ENCODE results near the gene SLC2A4RG. TPM values are rescaled to one million over a fixed set of nuclear protein-coding genes. Genes with fewer than 3 reads are reported as not detected.

SLC2A4RG gene, protein sequence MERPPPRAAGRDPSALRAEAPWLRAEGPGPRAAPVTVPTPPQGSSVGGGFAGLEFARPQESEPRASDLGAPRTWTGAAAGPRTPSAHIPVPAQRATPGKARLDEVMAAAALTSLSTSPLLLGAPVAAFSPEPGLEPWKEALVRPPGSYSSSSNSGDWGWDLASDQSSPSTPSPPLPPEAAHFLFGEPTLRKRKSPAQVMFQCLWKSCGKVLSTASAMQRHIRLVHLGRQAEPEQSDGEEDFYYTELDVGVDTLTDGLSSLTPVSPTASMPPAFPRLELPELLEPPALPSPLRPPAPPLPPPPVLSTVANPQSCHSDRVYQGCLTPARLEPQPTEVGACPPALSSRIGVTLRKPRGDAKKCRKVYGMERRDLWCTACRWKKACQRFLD
- total RNA-seq = 10 to 100 TPM; 42.7 to 69.1 (median 50.1) TPM
- 39.2 TPM for polyA plus RNA-seq
- long read RNA-seq, donor 1, transcript SLC2A4RG-201 (8 exons, 1,731 nt) = major isoform, 81 of 102 reads
- long read RNA-seq, donor 1, partial matches to known transcripts = 12 of 102 reads
- long read RNA-seq, donor 1, other reads (novel, unspliced or antisense) = 6 of 102 reads
- long read RNA-seq, donor 2, transcript SLC2A4RG-201 (8 exons, 1,731 nt) = major isoform, 59 of 83 reads
- long read RNA-seq, donor 2, partial matches to known transcripts = 7 of 83 reads
- long read RNA-seq, donor 2, other reads (novel, unspliced or antisense) = 16 of 83 reads
- long read RNA-seq, donor 3, partial matches to known transcripts = 10 of 16 reads
- long read RNA-seq, donor 3, other reads (novel, unspliced or antisense) = 2 of 16 reads
- long read RNA-seq, donor 4, transcript SLC2A4RG-201 (8 exons, 1,731 nt) = major isoform, 61 of 80 reads
- long read RNA-seq, donor 4, partial matches to known transcripts = 8 of 80 reads
- long read RNA-seq, donor 4, other reads (novel, unspliced or antisense) = 11 of 80 reads

DNA sequence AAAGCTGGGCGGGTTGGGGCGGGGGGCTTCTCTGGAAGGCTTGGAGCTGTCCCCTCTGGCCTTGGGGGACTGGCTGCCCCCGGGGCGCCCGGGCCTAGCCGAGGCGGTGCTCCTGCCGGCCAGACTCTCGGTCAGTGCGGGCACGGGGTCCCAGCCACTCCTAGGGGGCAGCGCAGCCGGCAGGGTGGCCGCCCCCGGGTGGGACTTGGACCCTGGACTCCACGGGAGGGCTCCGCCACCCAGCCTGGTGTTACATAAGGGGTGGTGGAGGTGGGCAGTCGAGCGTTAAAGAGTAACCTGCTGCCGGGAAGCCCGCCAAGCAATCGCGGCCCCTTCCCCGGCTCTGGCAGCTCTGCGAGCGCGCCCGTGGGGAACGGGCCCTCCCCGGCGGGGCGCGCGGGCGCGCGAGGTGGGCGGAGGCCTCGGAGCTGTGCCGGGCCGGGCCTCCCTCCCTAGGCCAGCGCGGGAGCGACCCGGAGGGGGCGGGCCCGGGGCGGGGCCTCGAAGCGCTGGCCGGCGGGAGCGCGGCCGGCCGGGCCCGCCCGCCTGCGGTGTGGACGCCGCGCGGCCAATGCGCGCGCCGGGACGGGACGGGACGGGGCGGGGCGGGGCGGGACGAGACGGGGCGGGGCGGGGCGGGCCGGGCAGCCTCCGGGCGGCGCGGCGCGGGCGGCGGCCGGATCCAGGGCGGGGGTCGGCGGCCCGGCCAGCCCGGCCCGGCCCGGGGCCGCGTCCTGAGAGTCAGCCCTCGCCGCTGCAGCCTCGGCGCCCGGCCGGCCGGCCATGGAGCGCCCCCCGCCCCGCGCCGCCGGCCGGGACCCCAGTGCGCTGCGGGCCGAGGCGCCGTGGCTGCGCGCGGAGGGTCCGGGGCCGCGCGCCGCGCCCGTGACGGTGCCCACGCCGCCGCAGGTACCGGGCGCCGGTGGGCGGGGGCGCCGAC is at the start of gene SLC2A4RG:
TSS of gene SLC2A4RG (plus strand) at position 647 of the 940 bp plus-strand sequence. CDS start at position 784, 137 bp downstream.
- no peaks in the 10 kb centered on the region for H3K27me3 ChIP-seq (ENCODE audit: control insufficient read depth, insufficient read depth)
- H3K27ac ChIP-seq (ENCODE audit: low read length) = peak within 1 kb of the TSS; percentile 83
- H3K4me1 ChIP-seq (ENCODE audit: control insufficient read depth, insufficient read depth, low read length) = peaks cover 5% of the 10 kb centered on the region
- 1% methylated on average over 134 of the region's 136 CpGs for WGBS
- DNase-seq (peak; percentile 86 to 94 (median 93)), ATAC-seq (peak; percentile 60 to 70)
- intact Hi-C loops (cut with DNase I) = loop anchor here in 1 of 4 donors (10.0 kb wide), 1 partner anchor 95 kb away; no protein-coding TSS in a partner anchor
- no peaks in the 10 kb centered on the region for H3K9me3 ChIP-seq (ENCODE audit: control insufficient read depth, low read length)
- peak within 1 kb of the TSS; percentile 87 for H3K4me3 ChIP-seq (ENCODE audit: low read length)

DNA sequence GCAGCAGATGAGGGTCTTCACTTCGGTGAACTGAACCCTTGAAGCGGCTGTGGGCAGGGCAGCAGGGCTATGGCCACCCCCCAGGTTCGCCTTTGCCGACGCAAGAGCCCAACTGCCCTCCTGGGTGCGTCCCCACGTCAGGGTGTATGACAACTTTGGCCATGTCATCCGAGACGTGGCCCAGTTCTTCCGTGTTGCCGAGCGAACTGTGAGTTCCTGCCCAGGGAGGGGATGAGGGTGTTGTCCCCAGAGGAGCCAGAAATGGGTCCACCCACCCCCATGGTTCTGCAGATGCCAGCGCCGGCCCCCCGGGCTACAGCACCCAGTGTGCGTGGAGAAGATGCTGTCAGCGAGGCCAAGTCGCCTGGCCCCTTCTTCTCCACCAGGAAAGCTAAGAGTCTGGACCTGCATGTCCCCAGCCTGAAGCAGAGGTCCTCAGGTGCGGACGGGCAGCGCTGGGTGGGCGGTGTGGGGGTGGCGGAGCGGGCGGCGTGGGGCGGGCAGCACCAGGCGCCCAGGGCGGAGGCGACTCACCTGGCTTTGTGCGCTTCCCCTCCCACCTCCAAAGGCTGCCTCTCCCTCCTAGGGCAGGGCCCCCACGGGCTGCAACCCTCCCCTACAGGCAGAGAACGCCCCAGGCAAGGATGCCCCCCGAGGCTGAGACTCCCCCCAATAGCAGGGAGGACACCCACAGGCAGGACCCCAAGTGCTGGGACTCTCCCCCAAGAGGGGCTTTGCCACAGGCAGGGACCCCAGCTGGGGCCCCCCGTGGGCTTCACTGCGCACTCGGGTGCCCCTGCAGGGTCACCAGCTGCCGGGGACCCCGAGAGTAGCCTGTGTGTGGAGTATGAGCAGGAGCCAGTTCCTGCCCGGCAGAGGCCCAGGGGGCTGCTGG is 49.3 kb upstream of the SLC2A4RG start:
- no peaks in the 10 kb centered on the region for H3K27me3 ChIP-seq (ENCODE audit: control insufficient read depth, insufficient read depth)
- H3K4me3 ChIP-seq (ENCODE audit: low read length) = no peak overlapping the region
- H3K27ac ChIP-seq (ENCODE audit: low read length) = no peak overlapping the region
- DNase-seq (peak; percentile 11 to 62 (median 38)), ATAC-seq (no peak)
- intact Hi-C loops (cut with DNase I) = no loop called here
- no peaks in the 10 kb centered on the region for H3K9me3 ChIP-seq (ENCODE audit: control insufficient read depth, low read length)
- 90% methylated on average over 40 of the region's 40 CpGs for WGBS
- peaks cover 6% of the 10 kb centered on the region for H3K4me1 ChIP-seq (ENCODE audit: control insufficient read depth, insufficient read depth, low read length)

DNA sequence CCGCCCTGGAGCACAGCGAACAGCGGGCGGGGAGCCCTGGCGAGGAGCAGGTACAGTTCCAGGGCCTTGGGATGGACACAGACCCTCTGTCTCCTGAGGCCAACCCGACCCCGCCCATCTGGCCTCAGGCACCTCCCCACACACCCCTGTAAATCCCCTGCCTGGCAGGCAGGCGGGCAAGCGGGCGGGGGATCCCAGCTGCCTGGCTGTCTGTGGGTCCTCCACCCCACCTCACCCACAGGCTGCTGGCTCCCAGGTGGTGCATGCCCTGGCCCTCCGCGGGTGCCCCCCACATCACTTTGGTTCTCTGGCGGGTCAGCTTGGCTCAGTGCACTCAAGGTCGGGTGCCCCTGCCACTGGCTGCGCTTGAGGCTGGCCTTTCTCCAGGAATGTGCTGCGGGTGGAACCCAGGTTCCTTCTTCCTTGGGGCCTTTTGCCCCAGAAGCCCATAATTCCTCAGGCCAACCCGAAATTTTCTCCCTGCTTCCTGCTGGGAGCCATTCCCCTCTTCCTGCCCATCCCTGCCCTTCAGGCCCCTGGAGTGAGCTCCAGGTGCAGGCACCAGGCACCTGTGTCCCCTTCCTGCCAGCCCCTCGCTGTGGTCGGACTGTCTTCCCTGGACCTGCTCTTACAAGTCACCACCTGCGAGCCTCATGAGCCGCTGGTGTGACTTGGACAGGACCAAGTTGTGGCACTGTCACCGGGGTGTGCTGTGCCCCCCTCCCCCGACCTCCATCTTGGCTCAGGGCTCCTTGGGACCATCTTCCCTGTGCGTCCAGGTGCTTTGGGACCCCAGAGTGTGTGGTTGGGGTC is 48.5 kb upstream of the SLC2A4RG start:
- H3K9me3 ChIP-seq (ENCODE audit: control insufficient read depth, low read length) = no peaks in the 10 kb centered on the region
- H3K27ac ChIP-seq (ENCODE audit: low read length) = no peak overlapping the region
- H3K4me3 ChIP-seq (ENCODE audit: low read length) = no peak overlapping the region
- intact Hi-C loops (cut with DNase I) = no loop called here
- 82% methylated on average over 24 of the region's 24 CpGs for WGBS
- DNase-seq = peak in 2 of 3 donors; percentile 64 to 69
- H3K27me3 ChIP-seq (ENCODE audit: control insufficient read depth, insufficient read depth) = no peaks in the 10 kb centered on the region
- peaks cover 6% of the 10 kb centered on the region for H3K4me1 ChIP-seq (ENCODE audit: control insufficient read depth, insufficient read depth, low read length)
- ATAC-seq = no peak

DNA sequence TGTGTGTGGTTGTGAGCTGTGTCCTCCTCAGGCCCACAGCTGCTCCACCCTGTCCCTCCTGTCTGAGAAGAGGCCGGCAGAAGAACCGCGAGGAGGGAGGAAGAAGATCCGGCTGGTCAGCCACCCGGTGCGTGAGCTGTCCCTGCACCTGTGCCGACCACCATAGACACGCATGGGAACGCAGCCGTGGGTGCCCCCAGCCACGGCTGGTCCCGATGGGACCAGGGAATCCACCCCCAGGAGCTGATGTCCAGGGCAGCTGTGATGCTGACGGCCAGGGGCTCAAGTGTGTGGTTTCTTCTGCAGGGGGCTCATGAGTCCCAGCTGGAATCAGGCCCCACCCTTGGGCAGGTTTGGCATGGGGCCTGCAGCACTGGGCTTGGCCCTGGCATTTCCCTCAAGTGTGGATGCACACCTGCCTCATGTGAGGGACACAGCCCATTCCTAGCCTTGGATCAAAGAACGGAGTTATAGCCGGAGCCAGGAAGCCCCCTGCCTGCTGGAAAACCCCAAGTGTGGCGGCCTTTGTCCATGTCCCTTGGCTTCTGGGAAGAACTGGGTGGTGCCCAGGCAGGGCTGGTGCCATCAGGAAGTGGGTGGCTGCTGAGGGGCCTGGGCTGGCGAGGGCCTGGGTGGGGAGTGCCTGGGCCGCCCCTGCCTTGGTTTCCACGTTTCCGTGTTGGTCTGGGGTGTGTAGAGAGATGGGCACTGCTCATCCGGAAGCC is 47.7 kb upstream of the SLC2A4RG start:
- Histone ChIP-seq H3K9me3 (ENCODE audit: control insufficient read depth, low read length) (no peaks in the 10 kb centered on the region), H3K4me1 (ENCODE audit: control insufficient read depth, insufficient read depth, low read length) (peaks cover 6% of the 10 kb centered on the region), H3K4me3 (ENCODE audit: low read length) (no peak overlapping the region), H3K27ac (ENCODE audit: low read length) (no peak overlapping the region), H3K27me3 (ENCODE audit: control insufficient read depth, insufficient read depth) (no peaks in the 10 kb centered on the region)
- intact Hi-C loops (cut with DNase I) = no loop called here
- DNase-seq = peak; percentile 25 to 58 (median 53)
- ATAC-seq = no peak
- WGBS = 80% methylated on average over 21 of the region's 21 CpGs

DNA sequence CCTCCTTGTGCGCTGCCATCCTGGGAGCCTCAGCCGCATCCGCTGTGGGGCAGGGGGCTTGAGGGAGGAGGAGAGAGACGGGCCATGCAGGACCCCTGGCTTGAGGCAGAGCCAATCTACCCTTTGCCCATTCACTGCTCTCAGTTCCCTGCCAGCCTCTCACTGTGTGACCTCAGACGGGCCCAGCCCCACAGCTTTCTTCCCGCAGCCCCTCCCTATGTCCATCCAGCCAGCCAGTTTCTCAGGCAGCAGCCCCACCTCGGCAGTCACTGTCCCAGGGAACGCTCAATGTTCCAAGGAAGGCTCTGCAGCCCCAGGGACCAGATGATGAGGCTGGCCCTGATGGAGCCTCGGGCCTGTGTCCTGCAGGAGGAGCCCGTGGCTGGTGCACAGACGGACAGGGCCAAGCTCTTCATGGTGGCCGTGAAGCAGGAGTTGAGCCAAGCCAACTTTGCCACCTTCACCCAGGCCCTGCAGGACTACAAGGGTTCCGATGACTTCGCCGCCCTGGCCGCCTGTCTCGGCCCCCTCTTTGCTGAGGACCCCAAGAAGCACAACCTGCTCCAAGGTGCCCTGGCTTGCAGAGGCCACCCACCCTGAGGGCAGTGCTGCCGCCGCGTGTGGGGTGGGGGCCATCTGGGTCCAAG is 47.0 kb upstream of the SLC2A4RG start:
- ATAC-seq (no peak), DNase-seq (peak; percentile 24 to 72 (median 57))
- peaks cover under 1% of the 10 kb centered on the region for H3K4me1 ChIP-seq (ENCODE audit: control insufficient read depth, insufficient read depth, low read length)
- no peaks in the 10 kb centered on the region for H3K9me3 ChIP-seq (ENCODE audit: control insufficient read depth, low read length)
- intact Hi-C loops (cut with DNase I) = no loop called here
- 68% methylated on average over 20 of the region's 20 CpGs for WGBS
- no peaks in the 10 kb centered on the region for H3K27me3 ChIP-seq (ENCODE audit: control insufficient read depth, insufficient read depth)
- no peak overlapping the region for H3K4me3 ChIP-seq (ENCODE audit: low read length)
- H3K27ac ChIP-seq (ENCODE audit: low read length) = no peak overlapping the region

DNA sequence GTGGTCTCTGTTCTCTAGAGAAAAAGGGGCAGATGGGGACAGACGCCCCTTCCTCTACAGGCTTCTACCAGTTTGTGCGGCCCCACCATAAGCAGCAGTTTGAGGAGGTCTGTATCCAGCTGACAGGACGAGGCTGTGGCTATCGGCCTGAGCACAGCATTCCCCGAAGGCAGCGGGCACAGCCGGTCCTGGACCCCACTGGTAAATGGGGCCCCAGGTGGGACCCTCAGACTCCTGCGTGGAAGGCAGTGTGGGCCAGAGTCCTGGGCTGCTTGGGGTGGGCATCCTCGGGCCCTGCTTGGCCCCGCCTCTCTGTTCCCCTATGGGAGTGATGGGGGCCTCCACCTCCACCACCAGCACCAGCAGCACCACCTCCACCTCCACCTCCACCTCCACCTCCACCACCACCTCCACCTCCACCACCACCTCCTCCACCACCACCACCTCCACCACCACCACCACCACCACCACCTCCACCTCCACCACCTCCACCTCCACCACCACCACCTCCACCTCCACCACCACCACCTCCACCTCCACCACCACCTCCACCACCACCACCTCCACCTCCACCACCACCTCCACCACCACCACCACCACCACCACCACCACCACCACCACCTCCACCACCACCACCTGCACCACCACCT is 46.4 kb upstream of the SLC2A4RG start:
- ATAC-seq = no peak
- DNase-seq = peak; percentile 21 to 65 (median 57)
- intact Hi-C loops (cut with DNase I) = no loop called here
- Histone ChIP-seq H3K4me3 (ENCODE audit: low read length) (no peak overlapping the region), H3K27ac (ENCODE audit: low read length) (no peak overlapping the region), H3K4me1 (ENCODE audit: control insufficient read depth, insufficient read depth, low read length) (no peaks in the 10 kb centered on the region), H3K27me3 (ENCODE audit: control insufficient read depth, insufficient read depth) (no peaks in the 10 kb centered on the region), H3K9me3 (ENCODE audit: control insufficient read depth, low read length) (no peaks in the 10 kb centered on the region)
- WGBS = 76% methylated on average over 10 of the region's 10 CpGs

DNA sequence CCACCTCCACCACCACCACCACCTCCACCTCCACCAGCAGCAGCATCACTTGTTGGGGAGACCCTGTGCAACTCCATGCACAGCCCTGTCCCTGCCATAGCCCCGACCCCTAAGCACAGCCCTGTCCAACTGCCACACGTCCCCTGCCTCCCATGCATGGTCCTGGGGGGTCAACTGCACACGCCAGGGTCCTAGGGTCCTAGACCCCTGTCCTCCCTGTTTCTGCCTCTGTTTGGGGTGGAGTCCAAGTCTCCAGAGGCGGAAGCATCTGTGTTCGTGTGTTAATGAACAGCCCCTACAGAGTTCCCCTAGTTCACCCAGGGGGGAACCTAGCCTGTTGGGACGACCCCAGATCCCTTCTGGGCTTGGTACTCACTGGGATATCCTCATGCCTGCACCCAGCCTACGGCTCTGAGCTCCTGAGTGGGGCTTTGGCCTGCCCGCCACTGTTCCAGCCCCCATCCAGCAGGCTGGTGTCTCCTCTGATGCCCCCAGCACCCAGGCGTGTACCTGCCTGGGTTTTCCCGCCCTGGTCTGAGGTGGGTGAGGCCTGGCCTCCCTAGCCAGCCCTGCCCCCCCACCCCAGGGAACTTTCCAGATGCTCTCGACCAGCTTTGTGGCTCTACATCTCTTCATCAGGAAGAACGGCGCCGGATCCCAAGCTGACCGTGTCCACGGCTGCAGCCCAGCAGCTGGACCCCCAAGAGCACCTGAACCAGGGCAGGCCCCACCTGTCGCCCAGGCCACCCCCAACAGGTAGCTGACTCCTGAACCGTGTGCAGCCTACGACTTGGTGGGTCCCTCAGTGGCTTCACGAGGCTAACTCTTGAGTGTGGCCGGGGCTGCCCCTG is 45.6 kb upstream of the SLC2A4RG start:
- DNase-seq (peak in 2 of 3 donors; percentile 9 to 29), ATAC-seq (no peak)
- 94% methylated on average over 21 of the region's 21 CpGs for WGBS
- H3K27me3 ChIP-seq (ENCODE audit: control insufficient read depth, insufficient read depth) = no peaks in the 10 kb centered on the region
- H3K4me1 ChIP-seq (ENCODE audit: control insufficient read depth, insufficient read depth, low read length) = no peaks in the 10 kb centered on the region
- no peak overlapping the region for H3K4me3 ChIP-seq (ENCODE audit: low read length)
- H3K9me3 ChIP-seq (ENCODE audit: control insufficient read depth, low read length) = no peaks in the 10 kb centered on the region
- H3K27ac ChIP-seq (ENCODE audit: low read length) = no peak overlapping the region
- intact Hi-C loops (cut with DNase I) = no loop called here

All from right cardiac atrium (tissue), 5 donors.